A673 (cell line): ENCODE results near the gene ABHD6.

Experiments used
- EZH2 ChIP-seq: fragments of 200-600 bp; sonication (generic); IDR thresholded peaks from 2 replicates; pipeline ENCODE4 v1.6.1; 2017; ENCODE audit warnings: borderline replicate concordance, low read depth, mild to moderate bottlenecking, mixed read lengths, antibody characterized with exemption, low read length; ENCODE audit not compliant: poor library complexity, severe bottlenecking
- TF ChIP-seq, protein P1 (sequence below): fragments of 300-800, 200-600 bp; sonication (generic); conservative IDR thresholded peaks from 2 replicates; pipeline ENCODE4 v1.5.1; 2017; ENCODE audit warnings: low read depth, mild to moderate bottlenecking, antibody characterized with exemption, low read length, moderate library complexity, mixed read lengths

DNA sequence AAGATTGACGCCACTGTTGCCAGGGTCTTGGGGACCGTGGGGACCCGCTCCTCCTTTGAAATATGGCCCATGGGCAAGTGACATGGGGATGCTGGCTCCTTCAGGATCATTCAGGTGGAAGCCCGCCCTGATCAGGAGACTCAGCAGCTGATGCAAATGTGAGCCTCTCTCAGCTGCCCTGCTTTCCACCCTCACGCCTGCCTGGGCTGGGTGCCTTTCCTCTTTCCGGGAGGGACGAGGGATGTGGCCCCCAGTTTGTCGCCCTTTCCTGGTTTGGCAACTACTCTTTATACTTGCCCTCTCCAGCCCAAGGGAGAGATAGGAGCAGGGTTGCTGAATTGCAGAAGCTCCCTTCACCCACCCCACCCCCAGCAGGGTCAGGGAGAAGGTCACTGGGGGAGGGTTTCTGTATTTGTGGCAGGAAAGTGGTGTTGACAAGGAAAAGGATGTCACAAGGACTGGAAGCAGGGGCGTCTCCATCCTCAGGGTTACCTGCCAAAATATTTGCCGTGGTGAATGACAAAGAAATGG, 48.6 kb upstream of the ABHD6 start:
- TF ChIP-seq, protein P1, sequence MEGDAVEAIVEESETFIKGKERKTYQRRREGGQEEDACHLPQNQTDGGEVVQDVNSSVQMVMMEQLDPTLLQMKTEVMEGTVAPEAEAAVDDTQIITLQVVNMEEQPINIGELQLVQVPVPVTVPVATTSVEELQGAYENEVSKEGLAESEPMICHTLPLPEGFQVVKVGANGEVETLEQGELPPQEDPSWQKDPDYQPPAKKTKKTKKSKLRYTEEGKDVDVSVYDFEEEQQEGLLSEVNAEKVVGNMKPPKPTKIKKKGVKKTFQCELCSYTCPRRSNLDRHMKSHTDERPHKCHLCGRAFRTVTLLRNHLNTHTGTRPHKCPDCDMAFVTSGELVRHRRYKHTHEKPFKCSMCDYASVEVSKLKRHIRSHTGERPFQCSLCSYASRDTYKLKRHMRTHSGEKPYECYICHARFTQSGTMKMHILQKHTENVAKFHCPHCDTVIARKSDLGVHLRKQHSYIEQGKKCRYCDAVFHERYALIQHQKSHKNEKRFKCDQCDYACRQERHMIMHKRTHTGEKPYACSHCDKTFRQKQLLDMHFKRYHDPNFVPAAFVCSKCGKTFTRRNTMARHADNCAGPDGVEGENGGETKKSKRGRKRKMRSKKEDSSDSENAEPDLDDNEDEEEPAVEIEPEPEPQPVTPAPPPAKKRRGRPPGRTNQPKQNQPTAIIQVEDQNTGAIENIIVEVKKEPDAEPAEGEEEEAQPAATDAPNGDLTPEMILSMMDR = no peak
- TF ChIP-seq EZH2 = no peak
